ENCODE results near the gene CLDN17.

CLDN17 gene, protein sequence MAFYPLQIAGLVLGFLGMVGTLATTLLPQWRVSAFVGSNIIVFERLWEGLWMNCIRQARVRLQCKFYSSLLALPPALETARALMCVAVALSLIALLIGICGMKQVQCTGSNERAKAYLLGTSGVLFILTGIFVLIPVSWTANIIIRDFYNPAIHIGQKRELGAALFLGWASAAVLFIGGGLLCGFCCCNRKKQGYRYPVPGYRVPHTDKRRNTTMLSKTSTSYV

DNA sequence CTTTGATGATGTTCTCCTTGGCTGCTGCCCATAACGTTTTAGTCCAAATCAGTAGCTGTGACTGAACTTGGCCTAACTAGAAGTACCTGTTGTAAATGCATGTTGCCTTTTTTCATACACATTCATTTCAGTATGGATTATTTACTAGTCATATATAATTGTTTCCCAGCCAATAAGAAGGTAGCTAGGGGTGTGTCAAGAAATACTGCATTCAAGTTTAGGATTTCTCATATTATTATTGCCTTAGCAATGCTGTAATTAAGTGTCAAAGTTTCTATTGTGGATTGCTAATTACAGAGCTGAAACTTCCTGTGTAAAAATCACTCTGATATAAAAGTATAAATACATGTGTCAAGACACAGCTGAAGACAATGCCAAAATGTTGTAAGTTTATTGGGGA is at the start of gene CLDN17:
CLDN17 (minus strand) TSS at position 101 of the 400 bp plus-strand sequence. CDS start 188 bp downstream, outside the sequence.
- no peak for DNase-seq

DNA sequence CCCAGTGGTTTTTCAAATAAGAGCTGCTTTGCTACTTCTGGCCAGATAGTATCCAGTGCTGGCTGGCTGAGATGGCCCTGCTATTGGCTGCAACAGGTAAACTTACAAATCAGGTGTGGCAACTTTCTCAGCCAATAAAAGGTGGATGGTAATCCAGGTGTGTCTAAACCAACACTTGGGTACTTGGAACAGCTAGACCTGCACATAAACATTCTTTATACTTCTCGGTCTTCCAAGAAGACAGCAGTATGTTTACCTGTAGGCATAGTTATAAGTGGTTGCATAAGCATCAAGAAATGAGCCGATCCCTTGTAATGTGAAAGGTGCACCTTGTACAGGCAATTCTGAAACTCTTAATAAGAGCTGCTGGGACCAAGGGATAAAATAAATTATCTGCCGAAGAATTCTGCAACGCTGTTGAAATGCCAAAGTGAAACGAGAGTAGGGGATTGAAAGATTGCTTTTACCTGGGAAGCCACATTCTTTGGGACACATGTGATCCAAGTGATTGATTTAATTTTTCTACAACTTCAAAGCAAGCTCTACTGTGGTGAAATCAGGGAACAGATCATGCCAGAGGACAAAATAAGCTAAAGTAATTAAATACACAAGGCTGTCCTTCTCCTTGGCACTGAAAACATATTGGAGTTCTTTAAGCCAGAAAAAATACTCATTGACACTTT is 49.6 kb upstream of the CLDN17 start, which contains the start of gene CLDN8:
CLDN8 (minus strand) TSS at position 57 of the 683 bp plus-strand sequence. CDS start 172 bp downstream, outside the sequence.
- no peak for DNase-seq

- no peak for DNase-seq
Observed at GRCh38 chr21:30211071-30211470, 44.5 kb upstream of the CLDN17 start.

GRCh38 chr21:30209601-30210000 is 43.0 kb upstream of the CLDN17 start:
- peak in 1 of 58 donors; percentile 3 for DNase-seq

DNA sequence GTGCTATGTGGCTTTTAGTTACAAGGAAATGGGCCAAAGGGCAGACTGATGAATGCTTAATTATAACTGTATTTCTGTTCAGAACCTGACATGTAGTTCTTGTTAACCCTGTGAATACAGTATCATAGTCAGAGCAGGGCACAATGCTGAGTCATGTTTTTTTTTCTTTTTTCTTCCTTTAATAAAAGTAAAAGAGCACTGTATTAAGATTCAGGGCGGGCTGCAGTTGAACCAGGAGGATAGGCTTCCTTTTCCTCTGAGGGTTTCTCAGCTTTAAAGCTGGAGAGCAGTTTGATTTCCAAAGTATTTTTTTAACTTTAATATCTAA is 40.6 kb upstream of the CLDN17 start:
- DNase-seq = no peak

DNA sequence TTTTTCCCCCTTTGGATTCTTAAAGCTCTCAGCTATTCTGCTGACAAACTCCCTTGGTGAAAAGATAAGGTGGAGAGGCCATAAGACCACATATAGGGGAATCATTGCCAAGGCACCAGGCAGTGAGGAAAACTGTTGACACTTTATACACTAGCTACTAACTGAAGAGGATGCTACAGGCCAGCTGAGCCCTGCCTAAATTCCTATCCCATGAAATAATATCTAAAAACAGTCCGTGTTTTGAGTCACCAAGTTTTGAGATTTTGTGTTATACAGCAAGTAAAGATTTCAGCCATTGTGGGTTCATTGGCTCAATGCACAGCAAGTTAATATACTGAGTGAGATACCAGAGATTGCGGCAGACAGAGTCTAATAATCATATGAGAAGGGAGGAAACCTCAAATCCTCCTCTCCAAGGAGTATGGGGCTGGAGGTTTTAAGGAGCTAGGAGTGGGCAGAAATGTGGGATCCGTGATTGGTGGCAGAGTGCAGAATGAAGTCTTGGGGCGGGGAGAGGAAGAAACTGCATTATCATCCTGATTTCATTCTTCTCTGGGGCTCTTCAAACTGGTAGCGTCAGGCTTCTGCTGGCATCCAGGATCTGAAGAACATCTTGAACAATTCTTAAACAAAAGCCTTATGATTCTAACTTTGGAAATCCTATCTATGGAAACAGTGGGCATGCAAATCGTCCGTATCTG is 40.1 kb upstream of the CLDN17 start:
- no peak for DNase-seq

DNA sequence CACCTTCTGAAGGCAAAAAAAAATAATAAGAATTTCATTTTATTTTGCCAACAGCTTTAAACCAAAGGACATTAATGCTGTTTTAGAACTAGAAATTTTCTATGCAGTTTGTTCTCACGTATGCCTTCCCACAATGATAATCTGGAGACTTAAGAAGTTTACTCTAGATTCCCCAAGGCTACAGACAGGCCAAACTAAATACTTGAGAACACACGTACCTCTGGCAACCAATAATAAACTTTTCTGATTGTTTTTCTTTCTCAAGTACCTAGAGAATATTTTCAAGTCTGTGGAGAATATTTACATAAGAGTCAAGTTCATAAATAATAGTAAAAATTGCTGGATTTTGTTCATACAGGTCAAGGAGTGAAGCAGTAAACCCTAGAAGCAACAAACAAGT is 33.4 kb upstream of the CLDN17 start:
- DNase-seq = no peak

DNA sequence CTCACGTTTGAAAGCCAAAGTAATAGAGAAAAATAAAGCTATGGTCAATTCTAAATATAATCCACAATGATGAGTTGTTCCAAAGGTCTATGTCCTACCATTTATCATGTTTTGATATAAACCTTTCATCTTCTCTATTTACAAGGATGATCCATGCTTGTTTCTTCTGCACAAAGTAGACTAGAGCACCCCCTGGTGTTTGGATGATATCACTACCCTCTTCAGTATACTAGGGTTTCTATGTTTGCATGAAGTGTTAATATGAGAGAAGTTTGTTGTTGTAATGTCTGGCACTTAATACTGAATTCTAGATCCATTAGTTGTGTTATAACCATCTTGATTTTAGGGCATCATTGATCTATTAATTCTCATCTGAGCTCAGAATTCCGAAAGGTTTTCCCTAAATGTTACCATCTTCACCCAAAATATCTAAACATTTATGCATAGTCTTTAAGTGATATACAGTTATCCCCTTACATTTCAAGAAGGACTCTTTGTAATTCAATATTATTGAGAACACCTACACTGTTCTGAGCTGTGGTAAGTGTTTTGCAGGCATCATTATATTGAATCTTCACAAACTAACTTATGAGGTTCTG is 28.2 kb upstream of the CLDN17 start:
- DNase-seq = peak in 1 of 58 donors; percentile 1

DNA sequence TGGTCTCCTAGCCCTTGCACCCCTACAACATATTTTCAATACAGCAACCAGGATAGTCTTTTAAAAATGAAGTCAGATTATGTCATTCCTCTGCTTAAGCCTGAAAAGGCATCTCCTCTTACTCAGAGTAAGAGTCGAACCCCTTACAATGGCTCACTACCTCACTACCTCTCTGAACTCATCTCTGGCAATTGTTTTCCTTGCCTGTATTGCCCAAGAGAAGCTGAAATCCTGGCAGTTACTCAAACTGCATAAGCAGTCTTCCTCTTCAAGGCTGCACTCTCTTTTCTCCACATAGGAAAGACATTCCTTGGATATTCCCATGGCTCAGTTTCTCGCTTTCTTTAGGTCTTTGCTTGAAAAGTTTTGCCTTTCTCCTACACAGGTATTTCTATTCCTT is 26.6 kb upstream of the CLDN17 start:
- DNase-seq = no peak

- DNase-seq = no peak
Observed at GRCh38 chr21:30190554-30190953, 23.9 kb upstream of the CLDN17 start.

- no peak for DNase-seq
Observed at GRCh38 chr21:30189773-30190172, 23.2 kb upstream of the CLDN17 start.

DNA sequence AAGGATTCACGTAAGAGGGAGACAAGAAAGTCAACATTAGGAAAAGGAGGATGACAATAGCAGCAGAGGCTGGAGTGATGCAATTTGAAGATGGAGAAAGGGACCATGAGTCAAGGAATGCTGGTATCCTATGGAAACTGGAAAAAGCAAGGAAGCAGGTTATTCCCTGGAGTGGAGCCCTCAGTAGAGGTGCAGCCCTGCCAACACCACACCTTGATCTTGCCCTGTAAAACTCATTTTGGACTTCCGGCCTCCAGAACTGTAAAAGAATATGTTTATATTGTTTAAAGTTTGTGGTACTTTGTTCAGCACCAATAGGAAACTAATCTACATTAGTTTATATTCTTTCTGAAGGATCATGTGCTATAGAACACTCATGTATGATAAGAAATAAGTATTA is 19.6 kb upstream of the CLDN17 start:
- no peak for DNase-seq

- DNase-seq = no peak
Observed at GRCh38 chr21:30168086-30168485, 1.5 kb upstream of the CLDN17 start.

DNA sequence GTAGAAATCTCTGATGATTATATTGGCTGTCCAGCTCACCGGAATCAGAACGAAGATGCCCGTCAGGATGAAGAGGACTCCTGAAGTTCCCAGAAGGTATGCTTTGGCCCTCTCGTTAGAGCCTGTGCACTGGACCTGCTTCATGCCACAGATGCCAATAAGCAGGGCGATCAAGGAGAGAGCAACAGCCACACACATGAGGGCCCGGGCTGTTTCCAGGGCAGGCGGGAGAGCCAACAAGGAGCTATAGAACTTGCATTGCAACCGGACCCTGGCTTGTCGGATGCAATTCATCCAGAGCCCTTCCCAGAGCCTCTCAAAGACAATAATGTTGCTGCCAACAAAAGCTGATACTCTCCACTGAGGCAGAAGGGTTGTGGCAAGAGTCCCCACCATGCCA is 434 bp downstream of the CLDN17 start:
- no peak for DNase-seq

- no peak for DNase-seq
Observed at GRCh38 chr21:30164796-30165195, 1.8 kb downstream of the CLDN17 start.

DNA sequence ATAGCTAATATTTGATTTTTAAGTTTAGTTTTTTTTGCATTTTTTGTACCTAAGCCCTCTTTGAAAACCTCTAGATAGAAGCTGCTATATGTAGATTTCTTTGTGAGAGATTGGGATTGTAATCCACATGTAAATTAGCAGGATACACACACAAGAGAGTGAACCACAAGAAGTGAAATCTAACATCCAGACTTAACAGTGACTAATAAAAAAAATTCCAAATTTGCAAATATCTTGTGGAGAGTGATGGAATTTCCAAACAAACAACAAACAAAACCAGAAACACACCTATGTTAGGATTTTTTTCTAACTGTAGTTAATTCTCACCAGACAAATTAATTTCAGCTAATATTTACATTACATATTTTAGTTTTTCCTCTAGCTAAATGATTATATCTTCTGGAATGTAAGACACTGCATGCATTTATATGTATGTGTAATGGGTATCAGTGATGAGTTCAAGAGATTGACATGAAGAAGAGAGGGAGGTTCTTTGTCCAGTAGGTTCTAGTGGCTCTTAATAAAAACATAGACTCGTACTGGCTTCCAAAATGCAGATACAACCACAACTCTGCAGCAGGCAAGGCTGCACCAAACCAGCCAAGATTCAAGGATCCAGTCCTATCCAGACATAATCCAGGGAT is 12.8 kb downstream of the CLDN17 start:
- DNase-seq = no peak

GRCh38 chr21:30152792-30153191 is 13.8 kb downstream of the CLDN17 start:
- DNase-seq = no peak

DNA sequence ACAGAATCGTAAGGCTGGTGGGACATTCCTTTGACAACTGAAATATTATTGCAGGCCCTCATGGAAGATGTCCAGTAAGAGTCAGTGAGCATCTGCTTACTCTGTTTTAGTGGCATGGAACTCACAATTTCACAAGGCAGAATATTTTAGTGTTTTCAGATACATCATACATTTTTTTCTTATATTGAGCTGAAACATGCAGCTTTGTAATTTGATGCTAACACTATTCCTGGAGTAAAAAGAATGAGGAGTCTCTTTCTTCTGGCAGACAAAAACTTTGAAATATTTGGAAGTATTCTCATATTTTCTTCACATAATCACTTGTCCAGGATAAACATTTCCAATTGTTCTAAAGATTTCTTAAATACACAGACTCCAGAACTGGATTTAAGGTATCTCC is 17.7 kb downstream of the CLDN17 start:
- no peak for DNase-seq

DNA sequence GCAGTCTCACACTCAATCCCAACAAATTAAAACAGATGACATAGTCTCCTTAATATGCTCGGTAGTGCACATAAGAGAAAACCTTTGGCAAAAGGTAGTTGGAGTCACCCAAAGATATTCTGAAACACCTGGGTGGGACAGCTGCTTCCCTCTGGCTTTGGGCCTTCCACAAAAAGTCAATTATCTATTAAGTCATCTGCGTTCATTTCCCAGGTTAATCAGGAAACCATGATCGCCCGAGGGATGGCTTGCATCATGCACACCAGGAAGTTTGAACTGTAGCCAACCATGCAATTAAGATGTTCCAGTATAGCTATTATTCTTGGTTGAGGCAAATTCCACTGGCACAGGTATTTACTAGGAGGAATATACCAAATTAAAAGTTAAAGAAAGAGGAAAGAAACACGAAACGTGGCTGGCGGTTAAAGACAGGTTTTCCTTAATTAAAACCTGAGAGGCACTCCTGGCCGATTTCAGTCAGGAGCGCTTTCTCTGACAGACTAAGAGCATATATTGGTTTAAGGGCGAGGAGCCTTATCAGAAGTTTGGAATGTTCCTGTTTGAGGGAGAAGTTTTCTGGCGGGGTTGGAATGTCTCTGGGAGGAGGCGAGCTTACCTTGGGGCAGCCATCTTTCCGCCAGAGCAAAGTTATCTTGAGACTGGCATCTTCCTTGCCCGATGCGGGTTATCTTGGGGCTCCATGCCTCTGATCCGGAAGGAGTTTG is 19.9 kb downstream of the CLDN17 start:
- DNase-seq = no peak

DNA sequence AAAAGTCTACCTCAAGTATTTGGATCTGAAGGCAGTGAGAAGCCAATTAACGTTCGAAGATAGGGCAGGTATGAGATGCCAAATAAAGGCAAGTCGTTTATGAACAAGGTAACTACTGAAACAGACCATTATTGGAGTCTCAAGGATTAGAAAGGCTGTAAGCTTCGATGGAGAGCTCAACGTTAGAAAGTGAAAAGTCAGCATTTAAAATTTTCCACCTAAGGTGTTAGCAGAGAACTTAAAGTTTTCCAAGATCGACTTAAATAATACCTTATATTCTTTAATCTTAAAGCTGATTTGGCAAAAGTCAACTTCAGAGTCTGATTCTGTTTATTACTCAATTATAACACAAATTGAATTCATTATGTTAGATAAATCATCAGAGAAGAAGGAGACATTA is 28.1 kb downstream of the CLDN17 start:
- DNase-seq = no peak

DNA sequence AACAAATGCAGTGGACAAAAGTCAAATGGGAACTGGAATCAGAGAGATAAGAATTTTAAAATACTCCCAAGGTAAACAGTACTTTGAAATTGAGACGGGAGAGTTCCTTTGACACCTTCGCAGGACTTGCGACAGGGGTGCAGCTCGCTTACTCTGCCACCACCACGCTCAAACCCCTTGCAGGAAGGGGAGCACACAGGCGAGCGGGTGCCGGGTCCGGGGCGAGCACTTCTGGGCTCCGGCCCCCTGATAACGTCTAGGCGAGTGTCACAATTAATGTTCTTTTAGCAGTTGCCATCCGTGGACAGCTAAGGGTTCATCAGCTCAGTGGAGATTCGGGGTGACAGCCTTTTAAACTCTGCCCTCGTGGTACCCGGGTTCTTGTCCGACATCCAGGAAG is 37.4 kb downstream of the CLDN17 start:
- DNase-seq = no peak

Measured in anterior cingulate cortex (tissue), 58 donors.